NCI-H524 treated with DMSO at 0.1 percent for 48 hours (cell line): Measurements from ENCODE around the gene SCN8A.
"Not testable (repeated sequence)": the region's sequence is repeated elsewhere in the genome, so short reads cannot be mapped to it uniquely, and the experiment has no call there.

ENCODE experiments used
- DNase-seq: peaks from one replicate; lab custom pipeline; 2025; lab: John Stamatoyannopoulos, UW

SCN8A gene

DNA sequence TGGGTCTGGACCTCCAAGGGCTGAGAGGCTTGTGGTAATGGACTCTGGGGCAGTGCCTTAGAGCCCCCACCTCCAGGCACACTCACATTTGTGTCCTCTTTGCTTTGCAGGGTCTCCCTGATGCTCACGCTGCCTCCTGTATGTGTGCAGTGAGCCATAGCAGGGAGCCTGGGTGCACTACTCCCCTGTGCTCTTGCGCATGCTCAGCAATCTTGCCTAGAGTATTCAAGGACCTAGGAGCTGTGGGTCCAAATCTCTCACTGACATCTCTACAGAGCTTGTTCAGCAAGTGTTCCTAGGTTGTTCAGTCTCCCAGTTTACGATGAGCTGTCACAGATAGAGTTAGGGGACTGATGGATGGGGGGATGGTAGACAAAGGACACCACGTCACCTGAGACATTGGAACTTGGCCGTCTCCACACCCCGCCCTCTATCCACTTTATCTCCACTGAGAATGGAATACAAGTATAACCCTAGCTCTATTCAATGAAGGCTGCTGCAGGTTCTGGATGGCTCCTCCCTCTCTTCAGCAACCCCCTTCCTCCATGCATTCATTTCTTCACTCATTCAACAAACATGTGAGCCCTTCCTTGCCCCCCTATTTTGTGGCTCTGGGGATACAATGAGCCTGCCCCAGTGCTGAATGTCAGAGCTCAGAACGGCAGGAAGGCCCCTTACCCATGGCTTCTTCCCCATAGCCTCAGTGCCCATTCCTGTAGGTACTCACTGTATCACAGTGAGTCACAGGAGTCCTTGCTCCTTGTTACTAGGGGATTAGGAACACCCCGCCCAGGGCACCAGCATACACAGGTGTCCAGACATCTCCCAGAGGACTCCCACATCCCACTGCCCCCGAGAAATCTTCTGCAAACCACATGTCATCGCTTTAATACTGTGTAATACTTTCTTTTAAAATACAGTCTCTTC lies 226.3 kb downstream of the SCN8A start:
- DNase-seq = no peak

DNA sequence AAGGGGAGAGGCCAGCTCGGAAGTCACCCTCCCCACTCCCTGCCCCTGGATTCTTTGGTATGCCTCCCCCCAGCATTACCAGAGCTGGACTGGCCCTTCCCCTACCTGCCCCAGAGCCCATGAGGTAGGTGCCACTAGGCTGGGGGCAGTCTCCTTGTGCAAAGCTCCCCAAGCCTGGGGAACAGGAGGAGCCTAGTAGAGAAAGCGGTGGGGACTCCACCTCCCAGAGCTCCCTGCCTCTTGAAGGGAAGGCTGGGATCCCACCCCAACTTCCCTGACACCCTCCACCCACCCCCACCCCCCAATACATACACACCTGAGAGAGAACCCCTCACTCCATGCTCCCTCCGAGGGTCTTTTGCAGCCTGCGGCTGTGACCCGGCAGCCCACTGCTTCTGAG lies 227.1 kb downstream of the SCN8A start:
- no peak for DNase-seq

DNA sequence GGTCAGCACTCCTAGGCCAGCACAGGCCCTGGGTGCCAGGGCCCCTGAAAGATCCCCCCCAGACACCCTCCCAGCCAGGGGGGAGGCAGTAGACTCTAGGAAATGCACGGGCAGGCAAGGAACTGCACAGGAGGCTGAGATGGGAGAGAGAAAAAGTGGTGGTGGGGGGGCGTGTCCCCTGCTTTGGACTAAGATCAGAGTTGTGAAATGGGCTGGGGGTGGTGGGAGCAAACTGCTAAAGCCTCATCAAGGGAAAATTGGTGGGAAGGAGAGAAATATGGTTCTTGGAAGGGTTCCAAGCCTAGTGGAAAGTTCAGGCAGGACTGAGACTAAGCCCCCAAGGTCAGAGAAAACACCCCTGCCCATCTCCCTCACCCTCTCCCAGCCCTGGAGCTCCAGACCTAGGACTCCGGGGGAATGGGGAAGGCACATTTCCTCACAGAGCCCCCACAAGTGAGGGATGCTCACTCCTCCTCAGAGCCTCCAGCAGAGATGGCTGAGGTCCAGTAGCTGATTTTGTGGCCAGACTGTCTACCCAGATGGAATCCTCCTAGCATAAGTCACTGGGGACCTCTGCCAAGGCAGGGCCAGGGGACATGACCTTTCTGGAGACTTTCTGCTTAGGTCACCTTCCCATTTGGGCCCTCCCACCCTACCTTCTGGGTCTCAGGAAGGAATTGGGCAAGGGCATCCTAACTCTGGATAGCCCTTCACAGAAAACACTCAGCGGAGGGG lies 227.7 kb downstream of the SCN8A start:
- DNase-seq = no peak

DNA sequence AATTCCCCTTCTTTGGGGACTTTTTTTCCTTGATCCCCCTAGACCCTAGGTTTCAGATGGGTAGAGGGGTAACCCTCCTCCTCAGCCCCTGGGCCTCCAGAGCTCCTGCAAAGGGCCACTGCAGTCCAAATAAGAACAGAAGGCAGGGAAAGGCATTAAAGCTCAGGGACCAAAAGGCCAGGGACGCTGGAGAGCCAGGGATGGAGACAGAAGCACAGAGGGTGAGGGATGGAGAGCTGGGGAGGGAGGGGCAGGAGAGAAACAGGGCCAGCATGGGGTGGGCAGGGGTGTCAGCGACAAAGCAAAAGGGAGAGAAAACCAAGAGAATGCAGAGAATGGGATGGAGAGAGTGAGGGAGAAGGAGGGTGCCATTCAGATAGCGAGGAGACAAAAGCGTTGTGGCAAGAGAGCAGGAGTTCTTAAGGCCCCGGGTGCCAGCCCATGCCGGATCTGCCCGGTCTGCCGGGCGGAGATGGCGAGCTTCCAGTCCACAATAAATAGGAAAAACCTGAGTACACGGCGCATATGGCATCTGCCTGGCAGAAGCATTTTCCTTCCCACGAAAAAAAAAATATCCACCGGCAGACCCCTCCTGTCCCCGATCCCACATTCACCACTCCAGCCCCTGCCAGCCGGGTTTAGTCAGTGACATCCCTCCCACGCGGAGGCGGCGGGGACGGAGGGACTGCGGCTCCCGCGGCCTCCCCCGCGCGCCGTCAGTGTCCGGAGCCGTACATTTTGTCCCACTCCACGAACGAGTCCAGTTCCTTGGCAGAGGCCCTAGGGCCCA lies 228.9 kb downstream of the SCN8A start:
- no peak for DNase-seq

DNA sequence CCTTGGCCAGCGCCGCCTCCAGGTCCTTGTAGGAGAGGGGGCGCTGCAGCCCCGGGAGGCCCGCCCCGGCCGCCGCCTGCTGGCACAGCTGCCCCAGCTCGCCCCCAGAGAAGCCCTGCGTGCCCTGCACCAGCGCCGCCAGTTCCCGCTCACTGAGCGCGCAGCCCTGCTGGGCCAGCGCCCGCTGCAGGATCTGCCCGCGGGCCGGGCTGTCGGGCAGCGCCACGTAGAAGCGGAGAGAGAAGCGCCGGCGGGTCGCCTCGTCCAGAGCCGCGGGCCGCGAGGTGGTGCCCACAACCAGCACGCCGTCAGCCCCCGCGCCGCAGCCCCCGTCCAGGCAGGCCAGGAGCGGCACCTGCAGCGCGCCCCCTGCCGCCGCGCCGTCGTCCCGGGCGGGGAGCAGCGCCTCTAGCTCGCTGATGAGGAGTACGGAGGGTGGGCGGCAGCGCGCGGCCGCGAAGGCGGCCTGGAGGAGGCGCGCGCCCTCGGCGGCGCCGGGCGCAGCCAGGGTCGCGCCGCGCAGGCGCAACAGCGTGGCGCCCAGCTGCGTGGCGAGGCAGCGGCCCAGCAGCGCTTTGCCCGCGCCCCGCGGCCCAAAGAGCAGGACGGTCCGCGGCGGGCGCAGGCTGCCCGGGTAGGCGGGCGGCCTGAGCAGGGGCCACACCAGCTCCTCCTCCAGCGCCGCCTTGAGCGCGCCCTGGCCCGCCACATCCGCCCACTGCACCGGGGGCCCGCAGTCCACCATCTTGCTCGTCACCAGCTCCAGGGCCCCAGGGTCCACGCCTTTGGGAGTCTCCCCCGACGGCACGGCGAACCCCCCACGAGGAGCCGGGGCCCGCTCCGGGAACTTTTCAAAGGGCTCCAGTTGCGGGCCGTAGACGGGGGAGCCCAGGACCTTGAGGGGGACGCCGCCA lies 229.8 kb downstream of the SCN8A start:
- DNase-seq = peak; percentile 40

DNA sequence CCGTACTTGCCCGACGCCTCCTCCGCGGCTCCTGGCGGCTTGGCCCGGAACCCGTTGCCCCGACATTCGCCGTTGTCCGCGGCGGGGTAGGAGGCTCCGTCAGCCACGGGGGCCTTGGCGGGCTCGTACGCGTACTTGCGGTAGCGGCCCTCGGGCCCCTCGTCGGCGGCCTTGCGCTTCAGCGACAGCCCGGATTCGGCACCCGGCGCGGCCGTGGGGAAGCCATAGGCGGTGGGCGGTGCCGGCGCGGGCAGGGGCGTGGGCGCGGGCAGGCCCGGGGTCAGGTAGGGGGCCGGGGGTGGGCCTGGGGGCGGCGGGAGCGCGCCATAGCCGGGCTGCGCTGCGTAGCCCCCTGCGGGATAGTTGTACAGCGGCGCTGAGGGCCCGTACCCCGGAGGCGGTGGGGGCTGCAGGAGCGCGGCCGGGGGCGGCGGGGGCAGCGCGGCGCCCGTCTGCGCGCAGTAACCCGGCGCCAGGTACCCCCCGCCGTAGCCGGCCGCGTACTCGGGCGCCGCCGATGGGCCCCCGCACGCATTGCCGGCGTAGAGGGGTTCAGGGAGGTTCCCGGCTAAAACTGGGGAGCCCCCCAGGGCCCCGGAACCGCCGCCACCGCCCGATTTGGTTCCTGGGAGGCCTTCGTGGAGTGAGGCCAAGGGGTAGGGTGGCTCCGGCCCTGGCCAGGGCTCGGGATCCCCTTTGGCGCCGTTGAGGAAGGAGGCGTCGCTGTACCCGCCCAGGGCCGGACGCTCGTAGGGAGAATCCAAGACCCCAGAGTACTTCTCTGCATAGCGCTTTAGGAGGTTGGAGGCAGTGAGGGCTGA lies 230.6 kb downstream of the SCN8A start:
- DNase-seq = no peak

DNA sequence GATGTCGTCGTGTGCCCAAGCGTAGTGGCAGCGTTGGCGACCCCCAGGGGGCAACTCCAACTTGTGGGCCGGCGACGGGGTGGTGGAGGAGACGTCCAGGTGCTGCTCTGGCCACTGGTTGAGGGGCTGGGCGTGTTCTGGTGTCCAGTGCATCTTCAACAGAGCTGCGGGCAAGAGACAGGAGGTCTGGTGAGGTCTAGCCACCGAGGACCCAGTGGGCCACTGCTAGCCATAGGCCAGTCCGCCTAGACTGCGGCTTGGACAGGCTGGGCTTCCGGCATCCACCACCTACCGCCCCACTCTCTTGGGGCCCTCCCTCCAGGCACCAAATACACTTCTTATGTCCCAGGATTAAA lies 231.2 kb downstream of the SCN8A start:
- DNase-seq = no peak

DNA sequence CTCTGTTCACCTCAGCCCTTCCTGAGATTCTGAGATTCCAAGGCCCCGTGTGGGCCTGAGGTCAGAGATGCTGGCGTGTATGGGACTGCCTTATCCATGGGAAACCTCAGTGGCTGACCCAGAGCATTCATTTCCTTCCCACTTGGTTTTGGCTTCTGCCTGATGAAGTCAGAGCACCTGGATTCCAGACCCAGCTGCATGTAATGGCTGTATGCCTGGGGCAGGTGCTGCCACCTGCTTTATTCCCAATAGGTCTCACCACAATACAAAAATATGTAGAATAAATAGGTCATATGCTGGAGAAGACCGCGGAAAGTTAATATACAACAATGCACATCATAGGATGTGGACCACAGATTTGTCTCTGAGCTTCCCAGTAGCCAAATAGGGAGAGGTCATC lies 231.9 kb downstream of the SCN8A start:
- no peak for DNase-seq

DNA sequence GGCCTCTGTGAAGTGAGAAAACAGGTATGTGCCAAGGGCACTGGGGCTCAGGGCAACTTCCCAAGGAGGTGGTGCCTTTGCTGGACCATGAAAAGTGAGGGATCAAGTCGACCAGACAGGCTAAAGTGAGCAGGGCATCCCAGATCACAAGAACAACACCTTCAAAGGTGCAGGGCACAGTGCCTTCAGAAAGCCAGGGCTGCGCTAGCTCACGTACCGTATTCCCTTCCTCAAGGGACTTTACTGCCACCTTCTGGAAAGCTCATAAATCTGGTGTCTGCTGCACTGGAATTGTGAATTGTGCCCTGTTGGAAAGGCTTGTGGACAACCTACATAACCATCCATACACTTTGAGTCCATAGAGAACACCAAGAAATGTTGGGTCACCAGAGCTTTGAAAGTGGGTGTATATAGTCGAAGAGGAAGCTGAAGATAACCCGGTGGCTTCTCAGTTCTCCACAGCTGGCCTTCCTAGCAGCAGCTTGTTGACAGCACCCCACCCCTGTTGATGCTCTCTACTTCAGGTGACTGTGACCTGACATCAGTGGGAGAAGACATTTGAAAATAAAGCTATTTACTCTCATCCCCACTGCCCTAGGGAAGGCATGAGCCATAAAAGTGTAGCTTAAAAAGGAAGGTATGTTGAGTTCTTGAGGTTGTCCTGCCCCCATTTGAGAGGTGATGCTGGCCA lies 233.0 kb downstream of the SCN8A start:
- no peak for DNase-seq

DNA sequence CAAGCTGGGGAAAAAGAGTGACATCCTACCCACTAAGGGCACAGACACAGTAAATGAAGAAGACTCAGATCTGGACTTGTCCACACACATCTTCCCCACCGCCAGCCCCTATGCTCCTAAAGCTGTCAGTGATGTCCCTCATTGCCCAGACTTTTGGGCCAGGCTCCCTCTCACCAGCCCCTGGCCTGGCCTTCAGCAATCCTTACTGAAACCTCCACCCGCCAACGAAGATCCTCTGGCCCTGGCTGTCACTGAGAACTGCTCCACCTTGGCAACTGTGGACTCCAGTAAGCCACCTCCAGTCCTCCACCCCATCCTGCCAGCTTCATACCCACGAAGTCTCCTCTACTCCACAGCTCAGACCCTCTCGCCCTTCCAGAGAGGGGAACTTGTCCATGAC lies 234.2 kb downstream of the SCN8A start:
- DNase-seq = no peak

DNA sequence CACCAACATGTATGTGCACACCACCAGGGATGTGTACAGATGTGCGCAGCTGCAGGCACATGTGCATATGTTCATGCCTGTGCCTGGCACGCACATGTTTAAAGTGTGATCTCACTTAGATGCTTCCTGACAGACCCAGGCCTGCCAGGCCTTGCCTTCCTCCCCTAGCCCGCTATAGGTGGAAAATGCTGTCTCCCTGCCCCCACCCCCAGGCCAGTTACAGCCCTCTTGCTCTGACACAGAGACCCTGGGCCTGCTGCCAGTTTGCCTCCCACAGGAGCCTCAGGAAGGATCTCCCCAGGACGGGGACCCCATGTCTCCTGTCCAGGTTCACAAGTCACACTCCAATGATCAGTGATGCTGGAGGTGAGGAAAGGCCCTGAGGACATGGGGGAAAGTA lies 235.8 kb downstream of the SCN8A start:
- no peak for DNase-seq

DNA sequence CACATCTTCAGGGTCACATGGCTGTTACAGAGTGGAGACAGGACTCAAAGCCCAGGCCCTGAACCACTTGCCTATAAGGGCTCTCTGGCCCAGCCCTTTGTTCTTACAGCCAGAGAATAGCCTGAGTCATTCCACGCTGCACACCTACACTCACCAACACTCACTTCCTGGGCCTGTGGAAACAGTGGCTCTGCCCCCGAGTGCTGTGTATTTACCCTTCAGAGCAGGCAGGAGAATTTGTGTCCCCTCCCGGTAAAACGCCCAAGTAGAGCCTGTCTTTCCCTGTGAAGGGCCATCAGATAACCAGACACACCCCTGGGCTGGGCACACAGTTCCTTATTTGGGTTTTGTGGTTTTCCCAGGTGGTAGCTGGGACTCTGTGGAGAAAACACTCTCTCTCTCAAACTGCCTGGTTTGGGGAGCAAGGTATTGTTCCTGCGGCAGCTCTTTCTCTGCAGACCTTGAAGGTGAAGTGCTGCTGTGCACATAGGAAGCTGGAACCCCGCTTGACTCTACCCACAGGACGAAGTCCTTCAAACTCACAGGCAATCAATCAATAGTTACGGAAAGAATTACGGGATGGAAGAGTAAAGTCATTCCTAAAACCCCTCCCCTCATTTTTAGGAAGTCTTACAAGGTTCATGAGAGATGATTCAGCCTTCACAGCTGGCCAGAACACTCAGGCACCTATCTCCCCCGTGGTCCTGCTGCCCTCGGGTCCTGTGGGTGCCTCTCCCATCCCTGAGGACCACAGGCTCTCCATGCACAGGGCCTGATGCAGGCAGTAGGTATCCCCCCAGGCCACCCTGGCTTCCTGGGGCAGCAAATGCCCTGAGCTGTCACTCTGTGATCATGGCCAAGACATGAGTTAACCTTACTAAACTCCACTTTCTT lies 237.1 kb downstream of the SCN8A start:
- DNase-seq = no peak

DNA sequence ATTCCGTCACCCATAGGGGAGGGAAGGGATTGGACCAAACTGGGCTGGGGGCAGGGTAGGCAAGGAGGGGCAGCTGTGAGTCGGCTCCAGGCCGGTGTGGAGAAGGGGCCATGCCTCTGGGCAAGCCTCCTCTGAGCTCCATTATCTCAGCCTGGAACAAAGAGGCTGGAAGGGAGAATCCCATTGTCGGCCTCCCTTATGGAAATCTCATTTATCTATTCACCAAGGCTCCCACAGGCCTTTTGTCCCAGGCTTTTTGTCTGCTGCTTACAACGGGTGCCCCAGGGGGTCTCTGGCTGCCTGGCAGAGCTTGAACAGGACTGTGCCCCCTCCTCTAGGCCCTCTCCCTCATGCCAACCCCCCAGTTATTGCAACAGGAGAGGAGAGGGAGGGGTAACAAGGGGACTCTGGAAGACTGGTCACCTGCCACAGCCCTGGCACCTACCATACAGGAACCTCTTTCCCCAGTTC lies 238.0 kb downstream of the SCN8A start:
- DNase-seq = no peak

DNA sequence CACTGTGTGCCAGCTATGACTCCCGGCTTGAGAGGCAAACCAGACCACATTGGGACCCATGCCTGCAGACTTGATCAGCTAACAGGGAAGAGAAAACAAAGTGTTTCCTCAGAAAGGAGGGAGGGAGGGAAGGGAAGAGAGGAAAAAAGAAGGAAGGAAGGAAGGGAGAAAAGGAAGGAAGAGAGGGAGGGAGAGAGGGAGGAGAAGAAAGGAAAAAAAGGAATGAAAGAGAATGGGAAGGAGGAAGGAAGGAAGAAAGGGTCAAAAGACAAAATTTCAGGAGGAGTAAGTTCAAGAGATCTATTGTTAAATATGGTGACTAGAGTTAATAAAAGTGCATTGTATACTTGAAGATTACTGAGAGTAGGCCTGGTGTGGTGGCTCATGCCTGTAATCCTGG lies 238.6 kb downstream of the SCN8A start:
- no peak for DNase-seq

DNA sequence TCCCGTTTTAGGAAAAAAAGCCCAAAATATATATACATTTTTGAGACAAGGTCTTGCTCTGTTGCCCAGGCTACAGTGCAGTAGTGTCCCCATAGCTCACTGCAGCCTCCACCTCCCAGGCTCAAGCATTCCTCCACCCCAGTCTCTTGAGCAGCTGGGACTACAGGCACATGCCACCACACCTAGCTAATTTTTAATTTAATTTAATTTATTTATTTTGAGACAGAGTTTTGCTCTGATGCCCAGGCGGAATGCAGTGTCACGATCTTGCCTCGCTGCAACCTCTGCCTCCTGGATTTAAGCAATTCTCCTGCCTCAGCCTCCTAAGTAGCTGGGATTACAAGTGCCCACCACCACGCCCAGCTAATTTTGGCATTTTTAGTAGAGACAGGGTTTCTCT lies 240.8 kb downstream of the SCN8A start:
- DNase-seq = not testable (repeated sequence)

DNA sequence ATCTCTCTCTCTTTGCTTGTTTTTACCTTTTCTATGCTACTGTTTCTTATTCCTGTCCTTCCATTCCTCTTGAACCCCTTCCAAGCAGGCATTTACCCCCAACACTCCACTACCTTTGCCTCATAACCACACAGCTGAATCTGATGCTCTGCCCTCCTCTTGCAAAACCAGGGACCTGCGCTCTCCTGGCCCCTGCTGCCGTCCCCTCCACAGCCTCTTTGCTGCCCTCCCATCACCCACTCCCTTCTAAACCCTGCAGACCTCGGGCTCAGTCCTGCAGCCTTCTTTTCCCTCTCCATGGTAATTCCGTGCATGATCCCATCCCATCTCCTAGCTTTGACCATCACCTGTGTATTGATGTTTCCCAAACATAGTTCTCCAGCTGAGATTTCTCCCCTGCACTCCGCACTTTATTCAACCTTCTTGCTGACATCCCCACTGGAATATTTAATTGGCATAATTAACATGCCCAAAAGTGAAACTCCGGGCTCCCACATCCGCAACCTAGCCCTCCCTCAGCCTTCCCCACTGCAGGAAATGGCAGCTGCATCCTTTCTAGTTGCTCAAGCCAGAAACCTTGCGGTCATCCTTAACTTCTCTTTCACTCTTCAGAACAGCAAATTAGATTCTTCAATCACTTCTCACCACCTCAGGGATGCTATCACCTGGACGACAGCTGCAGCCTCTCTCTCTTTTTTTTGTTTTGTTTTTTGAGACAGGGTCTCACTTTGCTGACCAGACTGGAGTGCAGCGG lies 241.5 kb downstream of the SCN8A start:
- no peak for DNase-seq

DNA sequence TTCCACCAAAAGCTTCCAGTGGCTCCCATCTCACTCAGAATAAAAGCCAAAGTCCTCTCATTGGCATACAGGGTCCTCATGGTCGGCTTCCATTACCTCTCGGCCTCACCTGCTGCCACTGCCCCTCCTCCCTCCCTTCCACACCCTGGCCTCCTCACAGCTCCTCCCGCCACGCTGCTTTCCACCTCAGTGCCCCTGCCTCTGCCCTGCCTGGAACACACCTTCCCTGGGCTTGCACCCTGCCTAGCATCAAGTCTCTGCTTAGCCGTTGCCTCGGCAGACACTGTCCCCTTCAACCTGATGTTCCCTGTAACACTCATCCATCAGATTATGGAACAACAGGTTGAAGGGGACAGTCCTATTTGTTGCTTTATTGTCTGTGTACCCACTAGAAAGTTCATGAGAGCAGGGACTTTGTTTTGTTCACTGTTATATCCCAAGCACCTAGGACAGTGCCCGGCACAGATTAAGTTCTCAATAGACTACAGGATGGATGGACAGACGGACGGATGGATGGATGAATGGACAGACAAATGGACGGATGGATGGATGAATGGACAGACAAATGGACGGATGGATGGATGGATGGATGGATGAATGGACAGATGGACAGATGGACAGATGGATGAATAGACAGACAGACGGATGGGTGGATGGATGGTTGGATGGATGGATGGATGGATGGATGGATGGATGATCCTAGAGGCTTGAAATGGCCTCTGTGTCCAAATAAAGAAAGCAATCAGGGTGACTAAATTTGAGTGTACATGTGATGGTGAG lies 242.6 kb downstream of the SCN8A start:
- DNase-seq = no peak
